ENCODE measurements around the gene ISLR2.

ISLR2 gene

GRCh38 chr15:74129586-74130154, 716 bp upstream of the ISLR2 start:
- no peak for DNase-seq

GRCh38 chr15:74130849-74131627, 652 bp downstream of the ISLR2 start:
- no peak for DNase-seq

GRCh38 chr15:74131628-74132413, 1.4 kb downstream of the ISLR2 start:
- no peak for DNase-seq

GRCh38 chr15:74132681-74133651, 2.6 kb downstream of the ISLR2 start:
- DNase-seq, result peak in 1 of 4 experiments; percentile 8

DNA sequence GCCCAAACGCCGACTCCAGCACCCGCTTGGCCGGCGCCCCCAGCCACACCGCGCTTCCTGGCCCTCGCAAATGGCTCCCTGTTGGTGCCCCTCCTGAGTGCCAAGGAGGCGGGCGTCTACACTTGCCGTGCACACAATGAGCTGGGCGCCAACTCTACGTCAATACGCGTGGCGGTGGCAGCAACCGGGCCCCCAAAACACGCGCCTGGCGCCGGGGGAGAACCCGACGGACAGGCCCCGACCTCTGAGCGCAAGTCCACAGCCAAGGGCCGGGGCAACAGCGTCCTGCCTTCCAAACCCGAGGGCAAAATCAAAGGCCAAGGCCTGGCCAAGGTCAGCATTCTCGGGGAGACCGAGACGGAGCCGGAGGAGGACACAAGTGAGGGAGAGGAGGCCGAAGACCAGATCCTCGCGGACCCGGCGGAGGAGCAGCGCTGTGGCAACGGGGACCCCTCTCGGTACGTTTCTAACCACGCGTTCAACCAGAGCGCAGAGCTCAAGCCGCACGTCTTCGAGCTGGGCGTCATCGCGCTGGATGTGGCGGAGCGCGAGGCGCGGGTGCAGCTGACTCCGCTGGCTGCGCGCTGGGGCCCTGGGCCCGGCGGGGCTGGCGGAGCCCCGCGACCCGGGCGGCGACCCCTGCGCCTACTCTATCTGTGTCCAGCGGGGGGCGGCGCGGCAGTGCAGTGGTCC, 3.5 kb downstream of the ISLR2 start:
- DNase-seq, result no peak

- peak; percentile 69 to 84 (median 76) for DNase-seq
These were observed 4.1 kb downstream of the ISLR2 start for GRCh38 chr15:74134387-74135027.

GRCh38 chr15:74135041-74135565, 4.7 kb downstream of the ISLR2 start:
- DNase-seq, result no peak

- DNase-seq, result no peak
These were observed 6.1 kb downstream of the ISLR2 start for GRCh38 chr15:74136540-74136813.

GRCh38 chr15:74136814-74137536, 6.6 kb downstream of the ISLR2 start:
- no peak for DNase-seq

GRCh38 chr15:74137537-74137894, 7.1 kb downstream of the ISLR2 start:
- DNase-seq, result no peak

DNA sequence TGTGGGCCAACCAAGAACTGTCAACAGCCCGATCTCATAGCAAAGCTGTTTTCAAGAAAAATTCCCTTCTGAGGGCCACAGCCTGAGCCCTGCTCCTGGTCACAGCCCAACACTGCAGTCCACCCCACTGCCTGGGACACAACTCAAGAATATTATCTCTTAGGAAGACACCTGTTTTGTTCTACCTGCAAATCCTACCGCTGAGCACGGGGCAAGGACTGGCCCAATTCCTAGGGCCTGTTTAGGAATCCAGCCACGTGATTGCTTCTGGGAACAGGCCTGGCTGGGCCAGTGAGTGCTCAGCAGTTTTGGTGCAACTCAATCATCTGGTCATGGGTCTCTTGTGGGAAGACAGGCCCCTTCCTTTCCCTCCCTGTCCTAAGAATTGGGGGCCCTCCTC, 8.3 kb downstream of the ISLR2 start:
- DNase-seq, result no peak

DNA sequence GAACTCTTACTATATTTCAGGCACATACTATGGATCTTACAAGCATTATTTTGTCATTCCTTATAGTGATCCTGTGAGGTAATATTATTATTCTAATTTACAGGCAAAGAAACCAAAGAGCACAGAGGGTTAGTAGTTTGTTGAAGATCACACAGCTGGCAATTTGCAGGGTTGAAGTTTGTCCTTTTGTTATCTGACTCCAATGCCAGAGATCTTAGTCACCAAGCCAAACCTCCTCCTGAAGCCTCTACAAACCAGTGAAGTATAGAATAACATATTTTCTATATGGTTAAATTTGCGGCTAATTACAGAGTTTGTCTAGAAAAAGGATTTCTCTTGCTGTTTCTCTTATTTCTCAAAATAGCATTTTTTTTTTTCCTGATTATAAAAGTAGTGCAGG, 11.2 kb downstream of the ISLR2 start:
- DNase-seq, result no peak

GRCh38 chr15:74144153-74144775, 13.9 kb downstream of the ISLR2 start:
- no peak for DNase-seq

DNA sequence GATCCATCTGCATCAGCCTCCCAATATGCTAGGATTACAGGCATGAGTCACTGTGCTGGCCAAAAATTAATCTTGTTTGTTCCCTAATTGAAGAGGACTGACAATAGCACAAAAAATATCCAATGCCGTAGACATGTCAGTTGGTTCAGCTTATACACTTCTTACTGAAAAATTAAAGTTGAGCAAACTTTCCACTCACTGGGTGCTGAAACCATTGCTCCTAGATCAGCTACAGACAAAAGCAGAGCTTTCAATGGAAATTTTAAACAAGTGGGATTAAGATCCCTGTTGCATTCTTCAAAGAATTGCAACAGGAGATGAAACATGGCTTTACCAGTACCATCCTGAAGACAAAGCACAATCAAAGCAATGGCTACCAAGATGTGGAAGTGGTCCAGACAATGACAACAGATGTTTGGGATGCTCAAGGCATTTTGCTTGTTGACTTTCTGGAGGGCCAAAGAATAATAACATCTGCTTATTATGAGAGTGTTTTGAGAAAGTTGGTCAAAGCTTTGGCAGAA, 16.0 kb downstream of the ISLR2 start:
- DNase-seq, result no peak

- no peak for DNase-seq
These were observed 16.7 kb downstream of the ISLR2 start for GRCh38 chr15:74147051-74147450.

DNA sequence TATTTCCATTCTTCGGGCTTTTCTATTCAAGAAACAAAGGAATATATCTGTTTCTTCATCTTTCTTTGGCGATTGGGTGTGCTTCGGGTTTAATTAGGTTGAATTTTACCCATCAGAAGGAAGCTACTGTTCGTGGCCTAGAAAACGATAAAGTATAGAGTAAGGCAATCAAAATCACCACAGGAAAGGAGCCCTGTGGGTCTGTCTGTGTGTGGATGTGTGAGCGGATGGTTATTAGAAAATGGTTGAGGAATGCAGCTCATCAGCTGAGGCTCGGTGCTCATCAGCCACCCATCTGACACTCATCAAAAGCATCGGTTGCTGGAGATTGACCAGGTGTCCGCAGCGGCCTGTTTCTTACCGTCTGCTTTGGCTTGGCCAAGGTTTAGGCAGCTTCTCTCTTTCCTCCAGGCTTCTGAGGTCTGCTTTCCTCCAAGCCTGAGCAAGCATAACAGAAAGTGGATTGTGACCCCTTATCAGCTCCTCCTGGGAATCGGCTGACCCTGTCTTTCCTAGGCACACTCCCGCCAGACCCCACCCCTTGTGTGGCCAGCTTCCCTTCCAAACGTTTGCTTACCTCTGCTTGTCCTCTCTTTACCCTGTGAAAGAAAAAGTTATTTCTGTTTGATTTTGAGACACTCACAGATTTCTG, 25.5 kb downstream of the ISLR2 start:
- DNase-seq, result no peak

GRCh38 chr15:74156678-74157411, 26.5 kb downstream of the ISLR2 start:
- DNase-seq, result no peak
